ENCODE results near the gene OR52A5. TPM values are rescaled to one million over a fixed set of nuclear protein-coding genes. Genes with fewer than 3 reads are reported as not detected.

The OR52A5 gene
- total RNA-seq, 1 donor from 2014 or later: not detected

- DNase-seq (ENCODE audit: low spot score in 2 of 2, unreplicated experiment in 2 of 2): no peak
- H3K27ac Mint-ChIP-seq: no peak overlapping the region
- H3K4me1 Mint-ChIP-seq: peaks cover 2% of the 10 kb centered on the region
- peaks cover 17% of the 10 kb centered on the region for H3K27me3 Mint-ChIP-seq (ENCODE audit: low read depth)
- no peaks in the 10 kb centered on the region for H3K36me3 Mint-ChIP-seq
- no peak overlapping the region for H3K4me3 Mint-ChIP-seq
- no peaks in the 10 kb centered on the region for H3K9me3 Mint-ChIP-seq
- no peak for TF ChIP-seq CTCF (IDR thresholded peaks at IDR 0.05; ENCODE audit: unreplicated experiment)
These were observed 54.6 kb downstream of the OR52A5 start for GRCh38 chr11:5083602-5084001.

GRCh38 chr11:5081405-5081804 lies 56.8 kb downstream of the OR52A5 start:
- DNase-seq (ENCODE audit: low spot score in 2 of 2, unreplicated experiment in 2 of 2): no peak
- H3K27me3 Mint-ChIP-seq (ENCODE audit: low read depth): peaks cover 25% of the 10 kb centered on the region
- TF ChIP-seq CTCF (IDR thresholded peaks at IDR 0.05; ENCODE audit: unreplicated experiment): no peak
- H3K9me3 Mint-ChIP-seq: no peaks in the 10 kb centered on the region
- H3K27ac Mint-ChIP-seq: no peak overlapping the region
- no peak overlapping the region for H3K4me3 Mint-ChIP-seq
- no peaks in the 10 kb centered on the region for H3K36me3 Mint-ChIP-seq
- H3K4me1 Mint-ChIP-seq: no peaks in the 10 kb centered on the region

Other genes with a start within 250 kb of the OR52A5 start
- not detected in 3 replicates for gene OR51A7, start 234.6 kb downstream of the OR52A5 start, total RNA-seq
- not detected in 3 replicates for gene OR51G2, start 219.0 kb downstream of the OR52A5 start, total RNA-seq
- gene OR51G1, start 214.0 kb downstream of the OR52A5 start, total RNA-seq: not detected in 3 replicates
- not detected in 3 replicates for gene OR51A4, start 190.8 kb downstream of the OR52A5 start, total RNA-seq
- gene OR51A2, start 182.6 kb downstream of the OR52A5 start, total RNA-seq: not detected in 3 replicates
- gene OR51L1, start 143.5 kb downstream of the OR52A5 start, total RNA-seq: not detected in 3 replicates
- gene OR52J3, start 91.8 kb downstream of the OR52A5 start, total RNA-seq: not detected in 3 replicates
- not detected in 3 replicates for gene OR52E2, start 78.7 kb downstream of the OR52A5 start, total RNA-seq
- gene OR52E1, start 68.8 kb downstream of the OR52A5 start, total RNA-seq: not detected in 3 replicates
- 0.02 TPM in 2 of 3 replicates, not detected in the other for gene OR52A1, start 16.4 kb upstream of the OR52A5 start, total RNA-seq
- gene OR51V1, start 62.3 kb upstream of the OR52A5 start, total RNA-seq: not detected in 3 replicates
- gene HBB, start 88.7 kb upstream of the OR52A5 start, total RNA-seq: not detected in 3 replicates
- 1.9 to 3.0 TPM (median 2.6 TPM) in 3 replicates for gene HBD, start 96.1 kb upstream of the OR52A5 start, total RNA-seq
- not detected in 3 replicates for gene HBG1, start 111.5 kb upstream of the OR52A5 start, total RNA-seq
- 0.38 to 0.54 TPM in 2 of 3 replicates, not detected in the other for gene HBG2, start 116.4 kb upstream of the OR52A5 start, total RNA-seq
- gene HBE1, start 131.6 kb upstream of the OR52A5 start, total RNA-seq: 0.29 to 0.41 TPM (median 0.34 TPM) in 3 replicates
- gene OR51B4, start 163.6 kb upstream of the OR52A5 start, total RNA-seq: 0.25 to 0.65 TPM (median 0.47 TPM) in 3 replicates
- gene OR51B2, start 185.9 kb upstream of the OR52A5 start, total RNA-seq: 0.41 to 0.56 TPM in 2 of 3 replicates, not detected in the other
- 0.89 to 1.2 TPM (median 1.1 TPM) in 3 replicates for gene OR51B5, start 205.2 kb upstream of the OR52A5 start, total RNA-seq
- gene OR51B6, start 213.2 kb upstream of the OR52A5 start, total RNA-seq: not detected in 3 replicates
- gene OR51M1, start 245.5 kb upstream of the OR52A5 start, total RNA-seq: not detected in 3 replicates